Activated T-cell treated with anti-CD3 and anti-CD28 coated beads, Interleukin-2, amount 50 U/mL, for 24 hours (primary cell): ENCODE data around the gene KAT8.
"Not testable (repeated sequence)": the region's sequence is repeated elsewhere in the genome, so short reads cannot be mapped to it uniquely, and the experiment has no call there.

Experiments
- DNase-seq: peaks from one replicate; pipeline ENCODE4 v3.0.0-alpha.2; 2020
- H3K27ac Mint-ChIP-seq: 2 replicates; pipeline ENCODE4 v1.8.0; 2020; ENCODE audit warnings: mild to moderate bottlenecking, mixed read lengths
- H3K27me3 Mint-ChIP-seq: 2 replicates; pipeline ENCODE4 v1.8.0; 2020; ENCODE audit warnings: mixed read lengths
- H3K36me3 Mint-ChIP-seq: 2 replicates; pipeline ENCODE4 v1.8.0; 2020; ENCODE audit warnings: low read depth, mixed read lengths
- H3K4me1 Mint-ChIP-seq: 2 replicates; pipeline ENCODE4 v1.8.0; 2020; ENCODE audit warnings: low read depth, mixed read lengths
- H3K4me3 Mint-ChIP-seq: 2 replicates; pipeline ENCODE4 v1.8.0; 2020; ENCODE audit warnings: mild to moderate bottlenecking, moderate library complexity, mixed read lengths
- H3K9me3 Mint-ChIP-seq: 2 replicates; pipeline ENCODE4 v1.8.0; 2020; ENCODE audit warnings: mixed read lengths

The KAT8 gene

DNA sequence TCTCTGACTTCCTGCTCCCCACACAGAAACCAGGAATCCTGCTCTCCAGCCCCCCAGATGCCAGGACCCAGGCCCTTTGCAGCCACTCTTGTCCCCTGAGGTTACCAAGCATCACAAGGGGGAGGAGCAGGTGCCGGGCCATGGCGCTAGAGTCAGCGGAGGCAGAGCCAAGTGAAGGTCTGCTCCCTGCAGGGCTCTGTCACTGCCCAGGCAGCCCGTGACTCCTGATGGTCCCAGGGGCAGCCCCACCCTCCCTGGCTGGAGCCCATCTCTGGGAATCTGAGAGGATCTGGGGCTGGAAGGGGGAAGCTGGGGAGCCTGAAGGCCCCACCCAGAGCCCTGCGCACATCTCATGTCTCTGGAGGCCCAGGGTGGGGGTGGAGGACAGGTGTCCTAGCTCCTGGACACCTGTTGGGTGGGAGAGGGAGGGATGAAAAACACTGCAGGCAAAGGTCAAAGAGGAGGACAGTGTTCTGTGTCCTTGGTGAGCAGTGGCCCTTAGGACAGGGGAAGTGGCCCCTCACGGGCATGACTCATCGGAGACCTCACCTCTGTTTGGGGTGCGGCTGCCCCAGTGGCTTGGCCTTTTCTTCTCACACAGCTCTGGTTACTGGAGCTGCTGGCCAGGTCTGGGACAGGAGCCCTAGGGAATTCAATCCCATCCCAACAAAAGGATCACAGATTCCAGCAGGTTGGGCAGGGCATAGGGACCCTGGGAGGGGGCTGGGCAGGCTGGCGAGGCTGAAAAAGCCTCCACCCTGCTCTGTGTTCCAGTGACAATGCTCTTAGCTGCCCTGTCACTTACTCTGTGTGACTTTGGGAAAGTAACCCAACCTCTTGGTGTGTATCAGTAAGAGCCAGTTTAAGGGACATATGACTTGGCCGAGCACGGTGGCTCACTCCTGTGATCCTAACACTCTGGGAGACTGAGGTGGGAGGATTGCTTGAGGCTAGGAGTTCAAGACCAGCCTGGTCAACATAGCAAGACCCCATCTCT lies 32.7 kb downstream of the KAT8 start, which contains the start of gene PRSS36:
Gene PRSS36, minus strand, starts transcription at position 173 of the 997 bp plus-strand sequence. Its CDS starts 31 bp downstream, at position 142.
- Mint-ChIP-seq H3K27ac (no peak within 1 kb of the TSS), H3K4me1 (no peaks in the 10 kb centered on the region), H3K4me3 (no peak within 1 kb of the TSS), H3K36me3 (no peaks in the 10 kb centered on the region), H3K9me3 (no peaks in the 10 kb centered on the region), H3K27me3 (no peaks in the 10 kb centered on the region)
- no peak for DNase-seq

DNA sequence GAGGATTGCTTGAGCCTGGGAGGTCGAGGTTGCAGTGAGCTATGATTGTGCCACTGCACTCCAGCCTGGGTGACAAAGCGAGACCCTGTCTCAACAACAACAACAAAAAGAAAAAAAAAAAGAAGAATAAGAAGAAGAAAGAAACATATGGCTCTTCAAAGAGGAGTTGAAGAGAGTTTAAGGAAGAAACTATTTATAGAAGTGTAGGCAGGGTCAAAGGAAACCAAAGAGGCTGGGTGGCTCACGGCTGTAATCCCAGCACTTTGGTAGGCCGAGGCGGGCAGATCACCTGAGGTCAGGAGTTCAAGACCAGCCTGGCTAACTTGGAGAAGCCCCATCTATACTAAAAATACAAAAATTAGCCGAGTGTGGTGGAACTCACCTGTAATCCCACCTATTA lies 33.5 kb downstream of the KAT8 start:
- DNase-seq, H3K27ac Mint-ChIP-seq, H3K27me3 Mint-ChIP-seq, H3K4me3 Mint-ChIP-seq, H3K9me3 Mint-ChIP-seq, H3K4me1 Mint-ChIP-seq, H3K36me3 Mint-ChIP-seq: not testable (repeated sequence)

DNA sequence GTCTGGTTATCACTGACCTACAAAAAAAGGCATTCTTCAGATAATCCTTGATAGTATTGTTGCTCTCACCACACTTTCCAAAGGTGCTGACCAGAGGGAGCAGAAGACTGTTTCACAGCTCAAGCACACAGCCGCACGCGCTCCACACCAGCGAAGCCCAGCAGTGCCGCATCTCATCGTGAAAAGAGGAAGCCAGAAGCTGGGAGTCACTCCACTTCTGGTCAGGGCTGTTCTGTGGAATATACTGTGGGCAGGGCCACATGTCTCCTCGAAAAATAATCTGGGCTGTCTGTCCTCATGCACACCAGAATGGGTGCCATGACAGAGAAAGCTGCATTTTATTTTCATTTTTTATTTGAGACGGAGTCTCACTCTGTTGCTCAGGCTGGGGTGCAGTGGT lies 39.7 kb downstream of the KAT8 start:
- H3K27ac Mint-ChIP-seq: no peak overlapping the region
- H3K36me3 Mint-ChIP-seq: no peaks in the 10 kb centered on the region
- H3K9me3 Mint-ChIP-seq: no peaks in the 10 kb centered on the region
- H3K27me3 Mint-ChIP-seq: no peaks in the 10 kb centered on the region
- H3K4me3 Mint-ChIP-seq: peak overlapping the region; percentile 38
- peaks cover 8% of the 10 kb centered on the region for H3K4me1 Mint-ChIP-seq
- no peak for DNase-seq

DNA sequence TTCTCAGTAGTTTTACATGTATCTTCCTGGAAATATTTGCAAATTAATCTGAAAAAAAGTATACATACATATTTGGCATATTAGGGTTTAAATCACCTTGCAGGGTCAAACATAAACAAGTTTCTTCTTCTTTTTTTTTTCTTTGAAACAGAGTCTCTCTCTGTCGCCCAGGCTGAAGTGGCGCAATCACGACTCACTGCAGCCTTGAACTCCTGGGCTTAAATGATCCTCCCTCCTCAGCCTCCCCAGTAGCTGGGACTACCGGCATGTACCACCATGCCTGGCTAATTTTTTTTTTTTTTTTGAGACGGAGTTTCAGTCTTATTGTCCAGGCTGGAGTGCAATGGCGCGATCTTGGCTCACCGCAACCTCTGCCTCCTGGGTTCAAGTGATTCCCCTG lies 49.9 kb downstream of the KAT8 start:
- Mint-ChIP-seq H3K4me3 (no peak overlapping the region), H3K9me3 (no peaks in the 10 kb centered on the region), H3K36me3 (no peaks in the 10 kb centered on the region), H3K27ac (no peak overlapping the region), H3K4me1 (no peaks in the 10 kb centered on the region), H3K27me3 (no peaks in the 10 kb centered on the region)
- no peak for DNase-seq

DNA sequence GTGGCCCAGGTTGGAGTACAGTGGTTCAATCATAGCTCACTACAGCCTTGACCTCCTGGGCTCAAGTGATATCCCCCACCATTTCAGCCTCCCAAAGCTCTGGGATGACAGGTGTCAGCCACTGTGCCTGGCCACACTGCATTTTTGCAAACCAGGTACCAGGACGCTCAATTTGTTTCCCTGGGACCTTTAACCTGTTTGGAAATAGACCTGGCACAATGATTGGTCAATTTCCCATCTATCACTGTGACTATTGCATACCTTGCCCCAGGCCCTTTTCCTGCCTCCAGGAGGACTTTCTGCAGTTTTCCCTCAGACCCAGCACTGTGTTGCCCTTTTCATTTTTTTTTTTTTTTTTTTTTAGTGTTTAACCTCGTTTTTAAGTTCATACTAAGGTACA lies 51.4 kb downstream of the KAT8 start:
- no peaks in the 10 kb centered on the region for H3K36me3 Mint-ChIP-seq
- H3K4me1 Mint-ChIP-seq: no peaks in the 10 kb centered on the region
- H3K27ac Mint-ChIP-seq: no peak overlapping the region

DNA sequence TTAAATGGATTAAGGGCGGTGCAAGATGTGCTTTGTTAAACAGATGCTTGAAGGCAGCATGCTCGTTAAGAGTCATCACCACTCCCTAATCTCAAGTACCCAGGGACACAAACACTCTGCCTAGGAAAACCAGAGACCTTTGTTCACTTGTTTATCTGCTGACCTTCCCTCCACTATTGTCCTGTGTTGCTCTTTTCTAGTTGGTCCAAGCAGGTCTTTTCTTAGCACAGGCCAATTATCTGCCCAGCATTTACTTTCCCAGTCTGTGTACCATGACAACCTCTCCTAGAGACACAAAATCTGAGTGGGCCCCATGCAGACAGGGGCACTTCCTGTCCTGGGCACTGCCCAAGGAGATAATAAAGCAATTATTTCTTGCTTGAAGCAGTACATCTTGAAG lies 52.6 kb downstream of the KAT8 start:
- DNase-seq, H3K36me3 Mint-ChIP-seq, H3K9me3 Mint-ChIP-seq, H3K27ac Mint-ChIP-seq, H3K27me3 Mint-ChIP-seq, H3K4me3 Mint-ChIP-seq, H3K4me1 Mint-ChIP-seq: not testable (repeated sequence)

More for the DNA sequence above, 51.4 kb downstream of the KAT8 start:
- Mint-ChIP-seq H3K9me3 (no peaks in the 10 kb centered on the region), H3K27me3 (no peaks in the 10 kb centered on the region), H3K4me3 (no peak overlapping the region)
- DNase-seq: no peak

DNA sequence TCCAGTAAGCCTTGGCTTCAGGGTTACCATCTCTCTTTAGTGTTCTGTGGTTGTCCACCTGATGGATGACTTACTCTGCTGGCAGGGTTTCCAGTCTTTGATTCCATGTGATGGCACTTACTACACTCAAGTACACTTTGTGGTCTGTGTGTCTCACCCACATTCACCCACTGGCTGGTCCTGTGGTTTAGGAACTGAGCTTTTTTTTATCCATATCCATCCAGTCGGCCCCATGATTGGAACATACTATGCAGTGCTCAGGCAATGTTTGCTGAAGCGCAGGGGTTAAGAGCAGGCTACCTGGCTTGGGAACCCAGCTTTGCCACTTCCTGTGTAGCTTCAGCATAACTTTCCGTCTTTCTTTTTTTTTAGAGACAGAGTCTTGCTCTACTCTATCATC lies 59.7 kb downstream of the KAT8 start:
- Mint-ChIP-seq H3K36me3 (peaks cover 25% of the 10 kb centered on the region), H3K9me3 (no peaks in the 10 kb centered on the region), H3K27me3 (no peaks in the 10 kb centered on the region), H3K27ac (peak overlapping the region; percentile 81), H3K4me3 (peak overlapping the region; percentile 32), H3K4me1 (peaks cover 30% of the 10 kb centered on the region)
- DNase-seq: peak; percentile 56

DNA sequence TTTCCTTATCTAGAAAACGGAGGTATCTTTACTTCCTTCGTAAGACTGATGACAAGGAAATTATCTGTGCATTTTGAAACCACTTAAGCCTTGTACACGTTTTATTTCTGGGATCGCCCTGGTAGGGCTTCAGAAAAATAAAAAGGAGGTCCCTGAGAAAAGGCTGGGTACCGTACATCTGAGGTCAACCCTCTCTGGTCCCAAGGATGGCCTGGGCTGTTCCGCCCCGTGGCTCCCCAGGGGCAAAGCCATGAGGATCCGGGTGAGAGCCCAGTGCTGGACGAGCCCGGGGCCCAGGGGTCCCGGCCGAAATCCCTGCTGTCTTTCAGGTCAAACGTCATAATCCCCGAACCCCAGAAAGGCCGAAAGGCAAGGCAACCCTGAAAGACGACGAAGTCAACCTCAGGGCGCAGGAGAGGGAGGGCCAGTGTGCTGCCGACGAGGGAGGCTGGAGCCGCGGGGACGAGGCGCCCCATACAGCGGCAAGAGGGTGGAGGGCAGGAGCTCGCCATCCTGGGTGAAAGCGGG lies 61.8 kb downstream of the KAT8 start:
- H3K36me3 Mint-ChIP-seq: peaks cover 46% of the 10 kb centered on the region
- no peak for DNase-seq
- no peaks in the 10 kb centered on the region for H3K27me3 Mint-ChIP-seq
- H3K27ac Mint-ChIP-seq: peak overlapping the region; percentile 100
- H3K4me1 Mint-ChIP-seq: peaks cover 51% of the 10 kb centered on the region
- H3K4me3 Mint-ChIP-seq: peak overlapping the region; percentile 96
- H3K9me3 Mint-ChIP-seq: no peaks in the 10 kb centered on the region

DNA sequence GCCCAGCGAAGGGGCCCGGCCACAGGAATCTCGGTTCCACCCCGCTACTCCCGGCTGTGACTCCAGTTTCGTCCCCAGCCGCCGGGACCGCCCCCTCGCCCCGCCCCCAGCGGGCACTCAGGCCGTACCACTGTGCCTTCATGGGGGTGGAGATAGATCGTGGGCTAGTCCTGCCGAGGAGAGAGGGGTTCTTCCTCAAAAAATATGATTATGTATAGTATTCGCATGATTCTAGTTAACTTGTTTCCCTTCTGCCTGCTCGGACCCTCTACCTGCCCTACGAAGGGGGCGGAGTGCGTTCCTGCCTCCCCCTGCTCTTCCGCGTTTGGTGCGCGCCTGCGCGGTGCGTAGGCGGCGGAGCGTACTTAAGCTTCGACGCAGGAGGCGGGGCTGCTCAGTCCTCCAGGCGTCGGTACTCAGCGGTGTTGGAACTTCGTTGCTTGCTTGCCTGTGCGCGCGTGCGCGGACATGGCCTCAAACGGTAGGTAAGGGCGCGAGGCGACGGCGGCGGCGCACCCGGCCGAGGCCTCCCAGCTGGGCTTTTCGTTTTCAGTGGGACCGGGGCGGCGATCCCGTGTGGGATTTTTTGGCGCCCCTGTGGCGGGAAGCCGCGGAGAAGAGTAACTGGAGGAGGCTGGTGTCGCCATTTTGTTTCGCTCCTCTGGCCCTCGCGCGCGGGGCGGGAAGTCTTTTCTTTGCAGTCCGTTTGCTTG lies 62.4 kb downstream of the KAT8 start, which contains the start of gene FUS:
Gene FUS, plus strand, starts transcription at position 393 of the 713 bp plus-strand sequence. Its CDS starts 76 bp downstream, at position 469.
- H3K9me3 Mint-ChIP-seq: no peaks in the 10 kb centered on the region
- H3K27ac Mint-ChIP-seq: peak within 1 kb of the TSS; percentile 100
- H3K36me3 Mint-ChIP-seq: peaks cover 53% of the 10 kb centered on the region
- peak; percentile 95 for DNase-seq
- H3K4me1 Mint-ChIP-seq: peaks cover 55% of the 10 kb centered on the region
- H3K4me3 Mint-ChIP-seq: peak within 1 kb of the TSS; percentile 96
- H3K27me3 Mint-ChIP-seq: no peaks in the 10 kb centered on the region
